K562 (cell line): ENCODE measurements around the gene GAL3ST3. TPM values are rescaled to one million over a fixed set of nuclear protein-coding genes. Genes with fewer than 3 reads are reported as not detected.
"Not testable (repeated sequence)": the region's sequence is repeated elsewhere in the genome, so short reads cannot be mapped to it uniquely, and the experiment has no call there.

ENCODE experiments used
- ATAC-seq: fragments of 200-7000 bp; cut with Tn5 transposase; 3 replicates; pipeline ENCODE4 v1.9.1; 2020; ENCODE audit warnings: moderate library complexity
- BruUV-seq: library from RNA; stranded (reverse); fragments of 400-500 nt; replicated peaks from 2 replicates; lab custom pipeline; 2021; lab: Mats Ljungman, UMichigan
- CTCF ChIA-PET: fragments of 300-600 bp; formaldehyde crosslinking; extraction: SDS; loops from one replicate; lab custom pipeline; 2021; ENCODE audit warnings: low intra/inter-chr PET ratio; lab: Yijun Ruan, JAX
- POLR2A ChIA-PET: fragments of 300-600, 350-650 bp; sonication (Branson Sonifier 250); formaldehyde crosslinking; extraction: SDS; loops from one replicate; lab custom pipeline; 2021; ENCODE audit warnings: antibody characterized with exemption, inconsistent platforms; lab: Yijun Ruan, JAX
- DNase-seq, 4 experiments: peaks; one replicate each; pipeline versions ENCODE4 v3.0.0 to v3.0.0-alpha.2; 2011 to 2018; ENCODE audit warnings: low spot score in 3 of 4, mixed read lengths in 3 of 4; ENCODE audit errors: extremely low read depth in 1 of 4
- FAIRE-seq: peaks from 2 replicates; lab custom pipeline; 2011; peaks lifted over from hg19 to GRCh38; lab: Jason Lieb, UNC
- H2AFZ ChIP-seq: 2 replicates; pipeline ENCODE4 v1.6.0; 2011; ENCODE audit warnings: low read depth, low read length, control low read depth, inconsistent platforms
- H3K27ac ChIP-seq: fragments of 200-600 bp; 3 replicates; pipeline ENCODE4 v1.8.0; 2011; ENCODE audit warnings: low read depth, mild to moderate bottlenecking, control low read depth, inconsistent platforms, low read length, moderate library complexity, mixed read lengths; ENCODE audit errors: extremely low read depth
- H3K27me3 ChIP-seq, 2 experiments: fragments of 300-600 bp in 1 of 2; 2 replicates in 1 of 2; 3 replicates in 1 of 2; pipeline versions ENCODE4 v1.6.0 to v1.8.0; 2011; ENCODE audit warnings: inconsistent platforms in 2 of 2, low read length in 2 of 2, mild to moderate bottlenecking in 1 of 2, mixed read lengths in 1 of 2, moderate library complexity in 1 of 2; ENCODE audit not compliant: control insufficient read depth in 2 of 2, insufficient read depth in 2 of 2
- H3K36me3 ChIP-seq: fragments of 300-600 bp; 3 replicates; pipeline ENCODE4 v1.8.0; 2011; ENCODE audit warnings: mild to moderate bottlenecking, low read length, inconsistent platforms; ENCODE audit not compliant: control insufficient read depth, insufficient read depth
- H3K4me1 ChIP-seq, 2 experiments: fragments of 200-600 bp in 1 of 2; replicated peaks in 1 of 2; 2 replicates in 1 of 2; 3 replicates in 1 of 2; pipeline versions ENCODE4 v1.5.1 to v1.8.0; 2011; ENCODE audit warnings: inconsistent platforms in 2 of 2, low read length in 2 of 2, mild to moderate bottlenecking in 1 of 2, mixed read lengths in 1 of 2, moderate library complexity in 1 of 2; ENCODE audit not compliant: control insufficient read depth in 2 of 2, insufficient read depth in 2 of 2
- H3K4me2 ChIP-seq: 2 replicates; pipeline ENCODE4 v1.6.1; 2011; ENCODE audit warnings: low read length, control low read depth, inconsistent platforms, mixed read lengths; ENCODE audit not compliant: insufficient read depth
- H3K4me3 ChIP-seq: fragments of 200-600 bp; sonication (generic), shearing (Covaris generic); 2 replicates; pipeline ENCODE4 v1.5.1; 2016; ENCODE audit warnings: control low read depth, inconsistent platforms
- H3K79me2 ChIP-seq: fragments of 200-600 bp; 3 replicates; pipeline ENCODE4 v1.8.0; 2011; ENCODE audit warnings: low read length, inconsistent platforms; ENCODE audit not compliant: control insufficient read depth, insufficient read depth
- H3K9ac ChIP-seq, 2 experiments: 2 replicates each; pipeline versions ENCODE4 v1.6.0 to v1.6.1; 2011; ENCODE audit warnings: low read depth in 2 of 2, low read length in 2 of 2, control low read depth in 1 of 2, inconsistent platforms in 1 of 2, mild to moderate bottlenecking in 1 of 2, mixed read lengths in 1 of 2; ENCODE audit not compliant: insufficient read depth in 1 of 2
- H3K9me1 ChIP-seq: one replicate; pipeline ENCODE4 v1.6.0; 2011; ENCODE audit warnings: inconsistent platforms, mild to moderate bottlenecking, low read length, moderate library complexity; ENCODE audit not compliant: control insufficient read depth, insufficient read depth
- H3K9me3 ChIP-seq: replicated peaks from 2 replicates; pipeline ENCODE4 v1.5.1; 2011; ENCODE audit warnings: low read depth, low read length, inconsistent platforms; ENCODE audit not compliant: control insufficient read depth, insufficient read depth
- H4K20me1 ChIP-seq: replicated peaks from 2 replicates; pipeline ENCODE4 v1.6.1; 2011; ENCODE audit warnings: low read length, inconsistent platforms, mixed read lengths; ENCODE audit not compliant: control insufficient read depth, insufficient read depth
- BCOR ChIP-seq: fragments of 450-650 bp; IDR thresholded peaks from 2 replicates; pipeline ENCODE4 v1.6.1; 2016
- SRF ChIP-seq, 2 experiments: fragments of 250-450, 450-650 bp in 1 of 2; sonication (Bioruptor Pico) in 1 of 2; sonication (generic) in 1 of 2; formaldehyde crosslinking; IDR thresholded peaks; 2 replicates each; pipeline versions ENCODE4 v1.5.0 to v1.5.1; 2020 to 2022; ENCODE audit warnings: mild to moderate bottlenecking in 1 of 2, missing genetic modification reagents in 1 of 2
- WGBS: fragments of 100-300 bp; shearing (Covaris generic); methylation state at CpG from one replicate; pipeline ENCODE4 v1.1.6; 2016; ENCODE audit warnings: low coverage, mixed read lengths; ENCODE audit not compliant: insufficient coverage; ENCODE audit errors: missing lambda C conversion rate; 5-methylcytosine and 5-hydroxymethylcytosine counted together
- in situ Hi-C: fragments of 300-500 bp; cut with MboI; formaldehyde crosslinking; loops from 4 replicates; pipeline ENCODE4 v1.15.0; 2018; ENCODE audit warnings: inconsistent platforms, mixed read lengths
- intact Hi-C: fragments of 100-400 bp; cut with micrococcal nuclease; formaldehyde crosslinking; loops from 2 replicates; pipeline ENCODE4 v1.14.2; 2022
- polyA plus RNA-seq, 8 experiments: library from polyadenylated mRNA; depleted of rRNA in 4 of 8; stranded (reverse) in 5 of 8; unstranded in 3 of 8; fragments of >200 nt; fragmentation: Nextera tagmentation in 2 of 8; fragmentation: Illumina TruSeq in 1 of 8; extraction: Ambion mirVana in 2 of 8; extraction: Trizol in 1 of 8; gene quantifications; 2 replicates each; pipeline versions ENCODE4 v1.2.1 to v1.2.3, GENCODE V29; 2011 to 2014; ENCODE audit warnings: inconsistent platforms in 1 of 8, missing spikeins in 1 of 8
- total RNA-seq, 7 experiments: library from RNA; depleted of rRNA in 6 of 7; stranded (reverse); fragments of >200 nt in 6 of 7; fragmentation: Illumina TruSeq in 2 of 7; extraction: Trizol in 2 of 7; gene quantifications; 2 replicates each; pipeline versions ENCODE4 v1.2.1 to v1.2.3, GENCODE V29; 2011 to 2021; ENCODE audit warnings: low replicate concordance in 1 of 7

Gene GAL3ST3
- total and polyA plus RNA-seq, 9 of the 15 experiments (the other 6 are each of a cell fraction or from before 2014, with no cell fraction given), result not detected

- POLR2A ChIA-PET, result interaction anchor here (0.6 kb wide), 1 partner anchor 233 kb away, joined by 3 read pairs; no protein-coding TSS in a partner anchor
- no peak overlapping the region for H3K27ac ChIP-seq
Measured at GRCh38 chr11:66011239-66011784, 37.6 kb downstream of the GAL3ST3 start.

GRCh38 chr11:66010036-66010435 lies 38.9 kb downstream of the GAL3ST3 start:
- intact Hi-C loops, H3K36me3 ChIP-seq, BruUV-seq, DNase-seq, H3K9me3 ChIP-seq, H3K4me3 ChIP-seq, H3K4me2 ChIP-seq, CTCF ChIA-PET, H3K27ac ChIP-seq, H2AFZ ChIP-seq, ATAC-seq, H3K9ac ChIP-seq, H3K9me1 ChIP-seq, FAIRE-seq, H4K20me1 ChIP-seq, H3K79me2 ChIP-seq, in situ Hi-C loops, H3K27me3 ChIP-seq, POLR2A ChIA-PET: not testable (repeated sequence)
- WGBS, result 60% methylated on average over 4 of the region's 4 CpGs
- H3K4me1 ChIP-seq, result peaks cover 33 to 50% of the 10 kb centered on the region in 2 experiments

More at GRCh38 chr11:66011239-66011784, 37.6 kb downstream of the GAL3ST3 start:
- no peaks in the 10 kb centered on the region for H3K9me1 ChIP-seq
- DNase-seq, result no peak
- no peaks in the 10 kb centered on the region for H3K9me3 ChIP-seq
- FAIRE-seq, result no peak
- TF ChIP-seq SRF (CRISPR knock-in tag; IDR thresholded peaks at IDR 0.05) (no peak), BCOR (peak; percentile 55; the same call in 1 of the 2 replicates)
- TF ChIP-seq, all 486 proteins: peak for 1
- intact Hi-C loops (no loop called here), in situ Hi-C loops (no loop called here)
- ATAC-seq, result no peak
- BruUV-seq, result no TSS peak
- peaks cover 27 to 59% of the 10 kb centered on the region in 2 experiments for H3K4me1 ChIP-seq
- no peaks in the 10 kb centered on the region for H3K27me3 ChIP-seq
- CTCF ChIA-PET, result no interaction called here
- no peak overlapping the region for H2AFZ ChIP-seq
- no peaks in the 10 kb centered on the region for H3K79me2 ChIP-seq
- H4K20me1 ChIP-seq, result no peaks in the 10 kb centered on the region
- WGBS, result 66% methylated on average over 12 of the region's 14 CpGs
- H3K4me3 ChIP-seq, result no peak overlapping the region
- no peak overlapping the region for H3K9ac ChIP-seq
- no peaks in the 10 kb centered on the region for H3K36me3 ChIP-seq
- H3K4me2 ChIP-seq, result no peak overlapping the region
